ENCODE data around the gene MPZL3.
A peak's percentile ranks its signal among the peaks of the same experiment; 100 is the strongest.

- TF ChIP-seq, protein P1, sequence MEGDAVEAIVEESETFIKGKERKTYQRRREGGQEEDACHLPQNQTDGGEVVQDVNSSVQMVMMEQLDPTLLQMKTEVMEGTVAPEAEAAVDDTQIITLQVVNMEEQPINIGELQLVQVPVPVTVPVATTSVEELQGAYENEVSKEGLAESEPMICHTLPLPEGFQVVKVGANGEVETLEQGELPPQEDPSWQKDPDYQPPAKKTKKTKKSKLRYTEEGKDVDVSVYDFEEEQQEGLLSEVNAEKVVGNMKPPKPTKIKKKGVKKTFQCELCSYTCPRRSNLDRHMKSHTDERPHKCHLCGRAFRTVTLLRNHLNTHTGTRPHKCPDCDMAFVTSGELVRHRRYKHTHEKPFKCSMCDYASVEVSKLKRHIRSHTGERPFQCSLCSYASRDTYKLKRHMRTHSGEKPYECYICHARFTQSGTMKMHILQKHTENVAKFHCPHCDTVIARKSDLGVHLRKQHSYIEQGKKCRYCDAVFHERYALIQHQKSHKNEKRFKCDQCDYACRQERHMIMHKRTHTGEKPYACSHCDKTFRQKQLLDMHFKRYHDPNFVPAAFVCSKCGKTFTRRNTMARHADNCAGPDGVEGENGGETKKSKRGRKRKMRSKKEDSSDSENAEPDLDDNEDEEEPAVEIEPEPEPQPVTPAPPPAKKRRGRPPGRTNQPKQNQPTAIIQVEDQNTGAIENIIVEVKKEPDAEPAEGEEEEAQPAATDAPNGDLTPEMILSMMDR (IDR thresholded peaks at IDR 0.05; ENCODE audit: low read depth, low read length, missing input control), result no peak
- TF ChIP-seq SP1 (IDR thresholded peaks at IDR 0.05), result no peak
- TF ChIP-seq NR2F2 (IDR thresholded peaks at IDR 0.05), result no peak
- TF ChIP-seq JUND (IDR thresholded peaks at IDR 0.05), result peak; percentile 97 to 100
- no peak for TF ChIP-seq REST (IDR thresholded peaks at IDR 0.05)
- no peak for TF ChIP-seq TAF1 (conservative IDR thresholded peaks at IDR 0.05)
- TF ChIP-seq GABPA (IDR thresholded peaks at IDR 0.05 in 1 of 2, conservative IDR thresholded peaks at IDR 0.05 in 1 of 2), result no peak
- TF ChIP-seq YY1 (IDR thresholded peaks at IDR 0.05), result no peak
- peak in 1 of 2 donors; percentile 66 for TF ChIP-seq HNF4A (conservative IDR thresholded peaks at IDR 0.05)
- TF ChIP-seq ZBTB33 (IDR thresholded peaks at IDR 0.05), result no peak
- peak; percentile 6 for TF ChIP-seq MAX (IDR thresholded peaks at IDR 0.05)
- TF ChIP-seq RAD21 (IDR thresholded peaks at IDR 0.05), result peak; percentile 10 to 26
Measured at GRCh38 chr11:118240999-118241763, 11.0 kb downstream of the MPZL3 start.

Measured in liver (tissue), 3 donors.